Purkinje cell (primary cell): Measurements from ENCODE around the gene C12orf42. TPM values are rescaled to one million over a fixed set of nuclear protein-coding genes. Genes with fewer than 3 reads are reported as not detected.

Source experiments
- polyA plus RNA-seq: library from polyadenylated mRNA; unstranded; fragments of >200 nt; fragmentation: Nextera tagmentation; gene quantifications from 2 replicates; pipeline ENCODE4 v1.2.1, GENCODE V29; 2014

C12orf42 gene
- polyA plus RNA-seq = 0.34 TPM in 1 of 2 replicates, not detected in the other

DNA sequence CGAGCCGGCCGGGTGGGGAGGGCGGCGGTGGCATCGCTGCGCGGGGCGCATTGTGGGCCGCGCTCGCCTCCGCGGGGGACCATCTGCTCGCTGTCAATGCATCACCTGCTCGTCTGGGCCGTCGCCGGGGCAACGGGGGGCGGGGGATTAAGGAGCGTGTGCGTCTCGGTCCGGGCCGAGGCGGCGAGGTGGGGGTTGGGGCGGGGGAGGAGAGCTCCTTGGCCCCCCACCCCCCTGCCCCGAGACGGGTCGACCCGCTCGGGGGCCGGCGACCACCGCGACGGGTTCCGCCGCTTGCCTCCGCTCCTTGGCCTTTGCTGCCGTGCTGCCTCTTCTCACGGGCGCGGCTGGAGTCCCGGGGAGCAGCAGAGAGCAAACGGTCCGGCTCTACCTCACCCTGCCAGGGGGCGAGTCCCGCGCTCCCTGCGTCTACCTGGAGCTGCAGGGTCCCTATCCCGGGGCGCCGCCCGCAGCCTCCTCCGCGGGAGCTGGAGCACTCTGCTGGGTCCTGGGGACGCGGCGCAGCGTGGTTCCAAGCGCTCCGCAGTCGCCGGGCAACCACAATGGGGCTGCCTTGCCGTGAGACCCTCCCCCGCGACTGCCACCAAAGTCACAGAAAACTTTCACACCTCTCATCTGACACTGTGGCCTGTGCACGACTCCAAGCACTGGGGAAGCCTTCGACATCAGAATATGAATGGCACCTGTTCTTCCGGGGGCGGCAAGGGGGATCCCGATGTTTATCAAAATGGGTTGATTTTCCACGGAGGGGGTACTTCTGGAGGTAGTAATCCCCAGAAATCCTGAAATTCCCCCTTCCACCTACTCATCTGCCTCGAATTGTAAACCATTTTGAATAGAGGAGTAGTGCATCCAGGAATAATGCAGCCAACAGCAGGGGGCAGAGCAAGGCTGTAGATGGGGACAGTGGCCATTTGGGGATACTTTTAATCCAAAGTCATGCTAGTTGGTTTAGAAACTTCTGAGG, at the start of gene C12orf42:
Gene C12orf42, minus strand, starts transcription at position 500 of the 988 bp plus-strand sequence. CDS start 17,542 bp downstream, outside the sequence.

Other genes starting within 250 kb of the C12orf42 start
- not detected in 2 replicates for gene STAB2, start 91.3 kb upstream of the C12orf42 start, polyA plus RNA-seq